GM21367 (cell line): ENCODE measurements around the gene MALRD1.

Experiments
- ATAC-seq: cut with Tn5 transposase; IDR thresholded peaks from one replicate; pipeline ENCODE4 v1.9.1; 2021; ENCODE audit not compliant: unreplicated experiment

Gene MALRD1

DNA sequence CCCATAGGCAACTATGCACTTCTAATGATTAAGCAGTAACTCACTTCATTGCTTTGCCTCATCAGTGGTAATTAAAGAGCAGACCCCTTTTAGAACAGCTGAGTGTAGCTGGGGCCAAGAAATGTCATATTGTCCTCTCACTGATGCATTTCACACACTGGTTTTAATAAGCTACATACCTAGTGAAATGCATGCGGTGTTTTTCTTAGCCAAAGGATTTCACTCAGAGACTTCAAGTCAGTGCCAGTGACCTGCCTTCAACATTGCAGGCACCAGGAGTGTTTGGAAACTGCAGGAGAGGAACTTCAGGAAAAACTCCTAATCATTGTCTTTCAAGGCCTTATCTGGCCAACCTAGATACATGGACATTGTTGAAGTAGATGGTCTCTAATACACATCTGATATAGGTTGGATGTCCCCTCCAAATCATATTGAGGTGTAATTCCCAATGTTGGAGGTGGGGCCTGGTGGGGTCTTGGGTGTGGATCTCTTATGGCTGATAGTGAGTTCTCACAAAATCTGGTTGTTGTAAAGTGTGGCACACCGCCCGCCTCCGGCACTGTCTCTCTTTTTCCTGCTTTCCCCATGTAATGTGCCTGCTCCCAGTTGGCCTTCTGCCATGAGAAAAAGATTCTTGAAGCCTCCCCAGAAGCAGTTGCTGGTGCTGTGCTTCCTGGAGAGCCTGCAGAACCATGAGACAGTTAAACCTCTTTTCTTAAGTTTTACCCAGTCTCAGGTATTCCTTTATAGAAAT, 515.0 kb downstream of the MALRD1 start:
- no peak for ATAC-seq

DNA sequence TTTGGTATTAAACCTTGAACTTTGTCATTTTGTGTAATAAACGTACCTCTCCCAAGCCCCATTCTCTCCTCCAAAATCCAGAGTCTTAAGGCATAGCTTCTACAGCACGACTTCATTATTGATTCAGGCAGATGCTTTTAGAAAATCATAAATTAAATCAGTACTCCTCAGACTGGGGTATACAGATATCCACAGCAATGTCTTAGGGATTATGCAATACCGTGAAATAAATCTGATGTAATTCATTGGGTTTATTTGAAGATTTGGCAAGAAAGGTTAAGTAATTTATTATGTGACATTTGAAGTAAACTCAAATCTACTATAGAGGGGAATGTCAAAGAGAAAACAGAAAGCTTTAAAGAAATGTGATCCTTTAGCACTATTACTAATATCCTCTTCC, 521.5 kb downstream of the MALRD1 start:
- no peak for ATAC-seq

DNA sequence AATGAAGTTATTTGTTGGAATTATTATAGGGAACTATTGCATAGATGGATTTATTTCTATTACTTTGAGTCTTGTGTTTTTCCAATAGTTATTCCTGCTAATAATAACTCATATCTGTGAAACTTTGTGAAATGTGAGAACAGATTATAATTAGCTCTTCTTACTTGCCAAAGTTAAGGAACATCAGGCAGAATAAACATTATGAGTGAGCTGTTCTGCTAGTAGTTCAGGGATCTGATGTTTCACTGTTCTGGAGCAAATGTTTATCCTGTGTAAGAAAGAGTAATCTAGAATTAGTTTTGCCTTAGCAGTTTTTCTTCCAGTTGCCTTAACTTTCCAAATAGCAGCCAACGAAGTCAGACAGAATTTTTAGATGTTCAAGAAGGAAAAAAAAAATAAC, 522.4 kb downstream of the MALRD1 start:
- no peak for ATAC-seq

DNA sequence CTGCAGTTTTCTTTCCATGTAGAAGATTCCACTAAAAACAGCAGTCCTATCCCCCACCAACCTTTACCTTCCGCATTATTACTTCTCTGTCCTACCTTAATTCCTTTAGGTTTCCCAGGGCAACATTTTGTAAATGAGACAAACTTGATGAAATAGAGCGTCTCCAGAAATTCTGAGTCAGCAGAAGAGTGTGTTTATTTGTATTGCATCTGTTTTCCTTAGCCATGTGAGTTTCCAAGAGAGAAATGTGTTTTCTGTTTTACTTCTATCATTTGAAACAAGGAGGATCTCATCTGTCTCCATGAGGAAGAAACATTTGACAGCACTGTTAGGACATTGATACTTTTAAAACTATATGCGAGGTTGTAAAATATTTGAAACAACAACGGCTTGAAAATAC, 523.5 kb downstream of the MALRD1 start:
- no peak for ATAC-seq

DNA sequence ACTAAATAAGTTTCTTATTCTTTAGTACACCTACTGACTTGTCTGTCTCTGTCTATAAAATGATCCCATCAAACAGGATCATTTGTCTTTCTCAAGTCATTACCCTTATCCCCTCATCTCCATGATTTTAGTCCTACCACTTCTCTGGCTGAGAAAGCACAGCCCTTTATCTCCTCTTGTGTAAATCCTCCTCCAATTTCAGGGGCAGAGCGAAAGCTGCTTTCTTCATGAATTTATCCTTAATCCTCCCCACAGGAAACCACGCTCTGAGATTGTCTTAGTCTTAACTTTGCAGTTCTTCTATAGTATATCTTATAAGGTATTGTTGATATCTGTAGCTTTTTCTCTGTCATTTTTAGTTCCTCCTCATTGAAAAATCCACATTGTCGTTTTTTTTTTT, 528.0 kb downstream of the MALRD1 start:
- ATAC-seq, result no peak

DNA sequence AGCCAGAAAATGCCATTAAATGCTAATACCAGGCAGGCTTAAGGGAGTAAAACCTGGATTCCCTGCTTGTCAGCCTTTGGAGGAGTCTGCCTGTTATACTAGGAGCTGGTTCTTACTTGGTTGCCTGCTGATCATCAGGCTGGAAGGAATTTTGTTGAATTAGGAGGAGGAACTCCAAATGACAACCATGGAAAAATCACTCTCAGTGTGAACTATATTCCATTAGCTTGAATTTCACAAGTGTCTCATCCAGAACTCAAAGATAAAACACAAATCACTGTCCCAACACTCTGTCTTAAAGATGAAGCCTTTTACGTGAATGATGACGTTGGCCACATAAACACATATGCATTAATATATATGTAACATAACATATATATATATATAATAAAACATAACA, 528.8 kb downstream of the MALRD1 start:
- no peak for ATAC-seq

DNA sequence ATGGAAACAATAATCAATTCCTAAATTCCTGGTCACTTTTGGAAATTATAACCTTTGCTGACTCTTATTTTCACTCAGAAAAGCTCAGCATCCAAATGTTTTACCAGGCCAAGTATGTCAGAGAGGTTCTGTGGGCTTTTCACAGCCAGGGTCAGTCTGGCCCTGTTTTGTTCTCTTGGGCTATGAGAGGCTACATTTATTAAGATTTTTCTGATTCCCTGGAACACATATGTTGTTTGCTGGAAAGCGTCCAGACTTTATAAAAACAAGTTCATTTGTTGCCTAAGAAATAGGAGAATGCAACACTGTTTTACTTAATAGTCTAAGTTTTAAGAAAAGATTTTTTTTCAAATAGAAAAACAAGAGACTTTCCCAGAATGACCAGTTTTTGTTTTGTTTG, 529.2 kb downstream of the MALRD1 start:
- no peak for ATAC-seq

DNA sequence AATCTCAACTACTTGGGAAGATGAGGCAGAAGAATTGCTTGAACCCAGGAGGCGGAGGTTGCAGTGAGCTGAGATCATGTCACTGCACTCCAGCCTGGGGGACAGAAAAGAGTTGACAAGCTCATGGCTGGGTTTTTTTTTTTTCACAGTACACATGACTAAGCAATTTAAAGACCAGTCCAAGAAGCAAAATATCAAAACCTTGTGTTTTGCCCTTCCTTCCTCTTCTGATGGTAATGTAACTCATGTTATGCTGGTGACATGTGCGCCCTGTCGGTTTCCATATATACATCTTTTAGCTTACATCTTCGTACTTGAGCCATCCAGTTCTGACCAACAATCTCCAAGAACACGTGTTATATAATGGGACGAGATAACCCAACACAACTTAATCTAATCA, 530.0 kb downstream of the MALRD1 start:
- no peak for ATAC-seq

DNA sequence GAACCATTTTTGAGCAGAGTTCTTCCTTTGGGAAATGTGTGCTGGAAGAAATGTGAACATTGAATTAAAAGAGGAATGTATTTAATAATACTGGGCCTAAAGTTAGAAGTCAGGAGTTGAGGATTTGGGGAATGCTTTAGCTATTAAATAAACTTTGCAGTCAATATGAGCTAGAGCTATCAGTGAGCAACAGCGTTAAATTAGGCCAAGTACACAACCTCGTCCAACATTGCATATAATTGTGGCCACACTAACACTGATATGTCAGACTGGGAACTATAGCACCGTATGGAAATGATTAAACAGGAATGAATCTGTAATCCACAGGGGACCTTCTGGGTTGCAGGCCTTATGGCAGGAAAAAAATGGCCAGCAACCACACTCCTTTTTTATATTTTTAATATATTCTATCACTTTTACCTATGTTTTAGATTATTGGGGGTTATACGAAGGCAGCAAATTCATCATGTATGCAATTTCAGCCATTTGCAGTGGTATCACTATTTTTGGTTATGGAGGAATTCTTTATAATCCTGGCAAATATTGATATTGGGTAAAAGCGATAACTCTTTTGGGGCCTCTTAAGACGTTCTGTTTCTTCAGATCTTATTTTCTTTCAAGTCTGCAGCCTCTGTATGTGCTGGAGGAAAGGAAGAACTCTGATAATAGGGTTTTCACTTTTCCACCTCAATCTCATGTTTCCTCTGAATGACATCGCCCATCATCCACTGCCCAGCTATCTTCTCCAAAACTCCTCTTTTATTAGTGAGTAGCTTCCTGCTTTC, 531.4 kb downstream of the MALRD1 start:
- ATAC-seq, result no peak

DNA sequence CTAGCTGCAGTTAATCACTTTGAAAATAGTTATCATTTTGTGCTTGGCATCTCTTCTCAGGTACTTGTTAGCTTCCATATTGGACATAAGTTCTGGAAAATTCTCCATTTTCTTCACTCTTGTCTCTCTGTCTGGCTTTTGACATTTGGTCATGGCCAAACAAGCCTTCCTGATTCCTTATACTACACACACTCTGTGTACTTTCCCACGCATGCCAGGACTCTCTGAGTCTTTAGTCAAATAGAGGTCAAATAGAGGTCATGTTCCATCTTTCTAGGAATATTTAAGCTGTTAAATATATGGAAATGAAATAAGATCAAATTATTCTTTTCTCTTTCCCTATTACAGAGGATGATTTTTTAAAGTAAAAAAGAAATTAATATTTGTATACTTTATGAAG, 532.1 kb downstream of the MALRD1 start:
- ATAC-seq, result no peak

DNA sequence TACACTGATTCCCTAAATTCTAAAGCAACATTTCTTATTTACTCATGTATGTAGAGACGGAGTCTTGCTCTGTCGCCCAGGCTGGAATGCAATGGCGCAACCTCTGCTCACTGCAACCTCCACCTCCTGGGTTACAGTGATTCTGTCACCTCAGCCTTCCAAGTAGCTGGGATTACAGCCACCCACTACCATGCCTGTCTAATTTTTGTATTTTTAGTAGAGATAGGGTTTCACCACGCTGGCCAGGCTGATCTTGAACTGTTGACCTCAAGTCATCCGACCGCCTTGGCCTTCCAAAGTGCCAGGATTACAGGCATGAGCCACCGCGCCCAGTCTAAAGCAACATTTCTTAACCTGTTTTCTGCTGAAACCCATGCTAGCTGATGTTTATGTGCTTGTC, 540.0 kb downstream of the MALRD1 start:
- ATAC-seq, result no peak

DNA sequence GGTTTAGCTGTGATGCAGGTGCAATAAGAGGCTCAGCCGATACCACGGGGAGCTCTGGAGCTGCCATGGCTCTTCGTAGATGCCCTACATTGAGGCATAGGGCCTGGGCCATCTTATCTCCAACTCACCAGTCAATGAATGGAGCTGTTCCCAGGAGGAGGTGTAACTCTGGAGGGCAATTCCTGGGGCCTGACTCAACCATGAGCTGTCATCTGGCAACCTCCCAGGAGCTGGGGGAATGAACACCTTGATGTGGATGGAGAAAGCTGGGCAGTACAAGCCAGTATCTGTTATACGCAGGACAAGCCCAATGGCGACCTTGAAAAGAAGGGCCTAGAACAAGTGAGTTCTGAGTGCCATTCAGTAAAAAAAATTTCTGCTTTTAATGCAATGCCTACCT, 543.7 kb downstream of the MALRD1 start:
- ATAC-seq, result no peak

DNA sequence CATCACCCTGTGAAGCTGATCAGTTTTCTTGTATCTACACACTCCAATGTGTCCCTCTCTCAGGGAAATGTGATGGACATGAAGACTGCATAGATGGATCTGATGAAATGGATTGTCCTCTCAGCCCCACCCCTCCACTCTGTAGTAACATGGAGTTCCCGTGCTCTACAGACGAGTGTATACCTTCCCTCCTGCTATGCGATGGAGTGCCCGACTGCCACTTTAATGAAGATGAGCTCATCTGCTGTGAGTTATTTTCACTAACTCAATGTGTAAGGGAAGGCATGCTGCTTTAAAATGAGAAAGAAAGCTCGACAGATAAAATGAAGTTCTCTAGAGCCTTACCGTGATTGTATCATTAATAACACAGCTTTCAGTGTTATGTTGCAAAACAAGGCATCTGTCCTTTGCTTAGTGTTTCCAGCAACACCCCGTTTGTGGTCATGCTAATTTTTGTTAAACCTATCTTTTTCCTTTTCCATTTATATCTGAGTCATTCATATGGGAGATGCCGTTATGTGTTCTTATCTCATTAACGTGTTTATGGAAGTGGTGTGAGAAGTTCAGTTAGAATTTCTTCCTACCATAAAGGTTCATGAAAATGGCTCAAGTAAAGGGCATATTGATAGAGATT, 546.7 kb downstream of the MALRD1 start:
- ATAC-seq, result no peak

DNA sequence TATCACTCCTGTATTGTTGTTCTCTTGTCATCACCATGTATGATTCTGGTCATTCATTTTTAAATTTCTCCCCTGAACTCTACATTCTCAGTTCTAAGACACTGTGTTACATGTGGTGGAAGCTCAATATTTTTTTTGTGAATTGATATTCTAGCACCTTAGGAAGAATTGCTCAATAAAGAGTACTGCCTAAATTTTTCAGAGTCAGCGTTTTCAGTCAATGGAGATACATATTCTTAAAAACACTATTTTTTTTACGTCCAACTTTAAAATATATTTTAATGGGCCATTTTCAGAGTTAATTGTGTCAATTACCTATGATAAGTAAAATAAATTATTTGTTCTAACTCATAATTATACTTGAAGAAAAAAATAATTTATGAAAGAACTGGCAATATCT, 557.2 kb downstream of the MALRD1 start:
- ATAC-seq, result no peak

DNA sequence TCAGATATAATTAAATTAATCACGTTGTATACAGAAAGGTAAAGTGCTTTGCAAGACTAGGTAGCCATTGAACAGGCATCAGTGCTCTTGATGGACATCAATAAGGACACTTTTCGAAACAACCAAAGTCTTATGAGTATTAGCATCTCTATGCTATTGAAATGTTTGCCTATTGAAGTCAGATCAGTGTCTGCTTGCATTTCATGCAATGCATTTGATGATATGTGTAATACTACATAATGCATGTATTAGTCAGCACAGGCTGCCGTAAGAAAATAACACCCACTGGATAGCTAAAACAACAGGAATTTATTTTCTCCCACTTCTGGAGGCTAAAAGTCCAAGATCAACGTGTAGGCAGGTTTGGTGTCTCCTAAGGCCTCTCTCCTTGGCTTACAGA, 558.4 kb downstream of the MALRD1 start:
- no peak for ATAC-seq

DNA sequence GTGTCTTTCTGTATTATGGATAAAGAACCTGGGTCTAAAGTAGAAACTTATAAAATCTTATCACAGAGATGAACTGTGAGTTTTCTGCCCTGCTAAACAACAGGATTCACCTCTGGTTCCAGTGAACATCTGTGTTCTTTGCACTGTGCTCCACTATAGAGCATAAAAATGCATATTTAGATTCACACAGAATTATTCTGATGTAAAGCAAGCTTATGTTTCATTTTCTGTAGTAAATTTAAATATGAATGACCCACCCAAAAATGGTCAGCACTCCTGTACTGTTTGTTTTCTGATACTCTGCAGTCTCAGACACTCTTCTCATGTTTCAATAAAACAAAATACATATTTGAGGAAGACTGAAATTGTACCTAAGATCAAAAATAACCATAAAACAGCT, 563.2 kb downstream of the MALRD1 start:
- no peak for ATAC-seq

DNA sequence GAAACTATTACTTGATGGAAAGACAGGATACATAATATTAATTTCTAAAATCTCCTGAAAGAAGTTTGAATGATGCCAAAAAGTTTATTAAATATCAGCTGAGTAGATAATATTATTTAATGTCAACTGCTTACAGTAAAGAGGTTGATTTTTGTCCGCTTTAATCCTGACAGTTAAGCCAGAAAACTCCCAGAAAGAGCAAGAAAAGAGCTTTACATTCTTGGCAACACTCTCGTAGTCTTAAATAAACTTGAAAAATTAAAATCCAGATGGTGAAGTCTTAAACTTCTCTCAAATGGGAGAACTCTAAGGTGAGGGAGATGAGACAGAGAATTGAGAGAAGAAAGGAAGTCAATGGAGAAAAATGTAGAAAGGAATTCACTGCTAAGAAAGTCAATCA, 568.4 kb downstream of the MALRD1 start:
- no peak for ATAC-seq

DNA sequence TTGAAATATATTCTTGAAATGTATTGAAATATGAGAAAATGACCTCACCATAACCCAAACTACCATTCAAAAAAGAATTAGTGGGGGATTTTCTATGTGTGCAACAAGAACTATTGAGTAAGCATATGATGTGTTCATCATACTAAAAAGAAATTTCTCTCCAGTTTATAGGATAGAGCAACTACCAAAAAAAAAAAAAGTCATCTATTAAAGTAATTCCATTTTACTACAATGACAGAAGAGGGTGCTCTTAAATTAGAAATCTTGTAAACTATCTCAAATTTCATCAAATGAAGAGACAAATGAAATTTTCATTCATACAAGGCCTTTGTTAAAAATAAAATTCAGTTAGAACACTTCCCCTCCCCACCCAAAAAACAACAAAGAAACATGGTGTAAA, 572.2 kb downstream of the MALRD1 start:
- ATAC-seq, result no peak

DNA sequence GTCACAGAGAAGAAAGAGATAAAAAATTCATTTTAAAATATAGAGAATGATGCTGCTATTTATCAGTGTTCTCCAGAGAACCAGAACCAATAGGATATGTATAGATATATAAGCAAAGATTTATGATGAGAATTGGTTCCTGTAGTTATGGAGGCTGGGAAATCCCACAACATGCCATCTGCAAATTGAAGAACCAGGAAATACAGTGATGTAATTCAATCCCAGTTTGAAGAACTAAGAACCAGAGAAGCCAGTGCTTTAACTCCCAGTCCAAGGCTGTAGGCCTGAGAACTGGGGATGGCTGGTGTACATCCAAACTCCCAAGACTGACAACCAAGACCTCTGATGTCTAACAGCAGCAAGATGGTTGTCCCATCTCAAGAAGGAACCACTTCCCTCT, 574.7 kb downstream of the MALRD1 start:
- no peak for ATAC-seq

DNA sequence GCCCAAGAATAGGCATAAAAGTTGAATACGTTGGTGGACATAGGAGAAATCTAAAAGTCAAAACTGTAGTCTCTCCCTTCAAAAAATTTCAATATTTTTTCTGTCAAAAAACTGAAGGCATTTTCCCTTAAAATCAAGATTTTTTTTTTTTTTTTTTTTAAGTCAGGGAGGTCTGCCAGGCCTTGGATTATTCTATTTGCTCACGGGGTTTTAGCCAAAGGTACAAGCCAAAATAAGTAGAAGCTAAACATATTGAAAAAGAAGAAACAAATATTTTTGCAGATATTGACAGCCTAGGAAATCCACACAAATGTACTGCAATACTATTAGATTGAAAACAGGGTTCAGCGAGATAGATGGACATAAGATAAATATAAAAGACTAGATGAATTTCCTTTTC, 577.6 kb downstream of the MALRD1 start:
- ATAC-seq, result no peak

DNA sequence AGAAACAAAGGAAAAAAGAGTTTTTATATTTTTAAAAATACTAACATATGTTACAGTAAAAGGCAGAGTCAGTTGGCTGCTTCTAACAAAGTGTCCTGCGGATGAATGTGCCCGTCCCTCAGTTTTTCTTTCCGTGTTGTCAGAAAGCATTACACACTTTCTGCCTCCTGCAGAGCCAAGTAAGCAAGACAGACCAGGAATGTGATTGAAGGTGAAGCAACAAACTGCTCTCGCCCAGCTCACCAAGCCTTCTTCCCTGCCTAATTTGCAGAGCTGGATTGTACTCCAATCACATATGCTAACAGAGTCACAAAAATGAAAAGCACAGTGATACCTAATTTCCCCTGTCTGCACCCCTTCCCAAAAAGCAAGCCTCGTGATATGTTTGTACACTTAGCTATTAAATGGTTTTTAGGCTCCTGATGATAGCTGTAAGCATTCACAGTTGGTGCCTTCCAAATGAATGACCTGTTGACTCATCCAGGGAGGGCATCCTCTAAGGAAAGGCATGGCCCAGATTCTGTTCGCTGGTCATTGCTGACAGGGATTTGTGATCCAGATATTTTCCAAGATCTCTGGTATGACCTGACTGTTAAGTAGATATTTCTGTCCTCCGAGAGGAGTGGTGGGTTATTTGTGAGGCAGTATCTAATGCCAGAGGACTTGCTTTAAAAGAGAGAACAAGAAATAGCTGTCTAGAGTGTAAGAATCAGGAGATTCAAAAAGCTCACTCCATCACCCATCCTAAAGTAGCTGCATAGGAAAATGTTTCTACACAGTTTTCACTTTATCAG, 580.4 kb downstream of the MALRD1 start:
- no peak for ATAC-seq
